ENCODE results near the gene CDK3. TPM values are rescaled to one million over a fixed set of nuclear protein-coding genes. Genes with fewer than 3 reads are reported as not detected.

The CDK3 gene
- total and polyA plus RNA-seq, 2 donors (not counting 3 experiments of a cell fraction or from before 2014, with no cell fraction given): 8.5 to 8.7 TPM

DNA sequence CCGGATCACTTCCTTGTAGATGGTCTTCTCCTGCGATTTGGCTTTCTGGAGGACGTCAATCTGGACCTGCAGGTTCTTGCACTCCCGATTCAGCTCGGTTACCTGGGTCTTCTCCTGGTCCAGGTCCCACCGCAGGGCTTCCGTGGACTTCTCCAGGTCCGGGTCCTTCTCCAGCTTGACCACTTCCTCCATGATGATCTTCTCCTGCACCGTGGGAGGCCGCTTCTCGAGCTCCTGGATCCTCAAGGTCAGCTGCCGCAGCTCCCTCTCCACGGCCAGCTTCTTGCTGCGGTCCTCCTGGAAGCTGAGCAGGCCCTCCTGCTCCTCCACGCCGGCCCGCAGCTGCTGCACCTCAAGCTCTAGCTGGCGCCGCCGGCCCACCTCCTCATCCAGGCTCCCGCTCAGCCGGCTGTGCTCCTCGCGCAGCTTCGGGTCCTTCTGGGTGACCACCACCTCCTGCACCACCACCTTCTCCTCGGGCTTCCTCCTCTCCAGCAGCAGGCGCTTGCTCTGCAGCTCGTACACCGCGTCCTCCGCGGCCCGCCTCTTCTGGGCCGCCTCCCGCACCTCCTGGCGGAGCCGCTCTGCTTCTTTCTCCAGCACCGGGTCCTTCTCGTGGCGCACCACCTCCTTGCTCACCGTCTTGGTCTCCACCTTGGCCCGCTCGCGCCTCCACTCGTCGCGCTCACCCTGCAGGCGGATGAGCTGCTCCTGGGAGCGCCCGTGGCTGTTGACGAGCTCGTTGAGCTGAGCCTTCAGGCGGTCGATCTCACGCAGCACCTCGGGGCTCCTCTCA, 8.2 kb downstream of the CDK3 start:
- BruUV-seq (replicated peaks): no TSS peak
- Histone ChIP-seq H3K9me1 (replicated peaks; ENCODE audit: control insufficient read depth, extremely low read depth, insufficient read depth, low read length) (no peaks in the 10 kb centered on the region), H3K27me3 (ENCODE audit: control insufficient read depth in 2 of 2, insufficient read depth in 2 of 2, low read length in 2 of 2) (no peaks in the 10 kb centered on the region), H3K27ac (ENCODE audit: insufficient read depth, low read depth, low read length) (no peak overlapping the region), H3K4me3 (replicated peaks in 1 of 3; ENCODE audit: insufficient read depth in 1 of 3, low read depth in 1 of 3, low read length in 3 of 3) (no peak overlapping the region), H3K9me3 (replicated peaks; ENCODE audit: control insufficient read depth, insufficient read depth, low read length) (no peaks in the 10 kb centered on the region), H3K4me1 (ENCODE audit: control insufficient read depth, extremely low read depth, insufficient read depth, low read length) (no peaks in the 10 kb centered on the region), H4K20me1 (replicated peaks; ENCODE audit: control insufficient read depth, extremely low read depth, insufficient read depth, low read length) (no peaks in the 10 kb centered on the region), H3K79me2 (ENCODE audit: control insufficient read depth, insufficient read depth, low read length) (no peaks in the 10 kb centered on the region), H2AFZ (ENCODE audit: low read depth, low read length) (no peak overlapping the region), H3K9ac (replicated peaks; ENCODE audit: extremely low read depth, insufficient read depth, low read length) (no peak overlapping the region), H3K36me3 (ENCODE audit: control insufficient read depth in 2 of 2, extremely low read depth in 1 of 2, insufficient read depth in 2 of 2, low read length in 2 of 2) (no peaks in the 10 kb centered on the region), H3K4me2 (ENCODE audit: insufficient read depth, low read length) (no peak overlapping the region)
- ChIA-PET CTCF (interaction anchor here (0.9 to 4.6 kb wide), 8 partner anchors 10 to 281 kb away, joined by 3 to 35 read pairs (median 4); partner anchors contain the start of genes CDK3 and MRPL38), POLR2A (no interaction called here)
- dilution Hi-C loops (cut with MboI; ENCODE audit: extremely low pct_ligation_motif_present, low sequenced_read_pairs): no loop called here
- TF ChIP-seq, protein P1, sequence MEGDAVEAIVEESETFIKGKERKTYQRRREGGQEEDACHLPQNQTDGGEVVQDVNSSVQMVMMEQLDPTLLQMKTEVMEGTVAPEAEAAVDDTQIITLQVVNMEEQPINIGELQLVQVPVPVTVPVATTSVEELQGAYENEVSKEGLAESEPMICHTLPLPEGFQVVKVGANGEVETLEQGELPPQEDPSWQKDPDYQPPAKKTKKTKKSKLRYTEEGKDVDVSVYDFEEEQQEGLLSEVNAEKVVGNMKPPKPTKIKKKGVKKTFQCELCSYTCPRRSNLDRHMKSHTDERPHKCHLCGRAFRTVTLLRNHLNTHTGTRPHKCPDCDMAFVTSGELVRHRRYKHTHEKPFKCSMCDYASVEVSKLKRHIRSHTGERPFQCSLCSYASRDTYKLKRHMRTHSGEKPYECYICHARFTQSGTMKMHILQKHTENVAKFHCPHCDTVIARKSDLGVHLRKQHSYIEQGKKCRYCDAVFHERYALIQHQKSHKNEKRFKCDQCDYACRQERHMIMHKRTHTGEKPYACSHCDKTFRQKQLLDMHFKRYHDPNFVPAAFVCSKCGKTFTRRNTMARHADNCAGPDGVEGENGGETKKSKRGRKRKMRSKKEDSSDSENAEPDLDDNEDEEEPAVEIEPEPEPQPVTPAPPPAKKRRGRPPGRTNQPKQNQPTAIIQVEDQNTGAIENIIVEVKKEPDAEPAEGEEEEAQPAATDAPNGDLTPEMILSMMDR (IDR thresholded peaks at IDR 0.05; ENCODE audit: extremely low read depth in 1 of 2, insufficient read depth in 1 of 2, low read depth in 1 of 2, low read length in 2 of 2): no peak
- TF ChIP-seq JUN (IDR thresholded peaks at IDR 0.05; ENCODE audit: borderline replicate concordance, insufficient read depth, insufficient read length, low read depth) (no peak), FOS (IDR thresholded peaks at IDR 0.05; ENCODE audit: borderline replicate concordance, insufficient read depth, low read length) (no peak), GATA2 (IDR thresholded peaks at IDR 0.05; ENCODE audit: insufficient read depth, insufficient read length, low read depth, low read length) (no peak), MYC (IDR thresholded peaks at IDR 0.05; ENCODE audit: low read depth, low read length) (no peak), POLR2AphosphoS5 (IDR thresholded peaks at IDR 0.05; ENCODE audit: insufficient read depth, low read depth, low read length) (no peak), EZH2 (IDR thresholded peaks at IDR 0.05; ENCODE audit: borderline replicate concordance, low read depth, low read length, severe bottlenecking) (no peak)
- TF ChIP-seq, protein P2, sequence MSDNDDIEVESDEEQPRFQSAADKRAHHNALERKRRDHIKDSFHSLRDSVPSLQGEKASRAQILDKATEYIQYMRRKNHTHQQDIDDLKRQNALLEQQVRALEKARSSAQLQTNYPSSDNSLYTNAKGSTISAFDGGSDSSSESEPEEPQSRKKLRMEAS (IDR thresholded peaks at IDR 0.05; ENCODE audit: insufficient read depth, insufficient read length): no peak
- DNase-seq (ENCODE audit: low read depth, low spot score) (no peak), FAIRE-seq (no peak)
- intact Hi-C loops (cut with micrococcal nuclease): loop anchor here (10.0 kb wide), 1 partner anchor 234 kb away; a partner anchor contains a TSS
